ENCODE results near the gene MBTPS1.

MBTPS1 gene

DNA sequence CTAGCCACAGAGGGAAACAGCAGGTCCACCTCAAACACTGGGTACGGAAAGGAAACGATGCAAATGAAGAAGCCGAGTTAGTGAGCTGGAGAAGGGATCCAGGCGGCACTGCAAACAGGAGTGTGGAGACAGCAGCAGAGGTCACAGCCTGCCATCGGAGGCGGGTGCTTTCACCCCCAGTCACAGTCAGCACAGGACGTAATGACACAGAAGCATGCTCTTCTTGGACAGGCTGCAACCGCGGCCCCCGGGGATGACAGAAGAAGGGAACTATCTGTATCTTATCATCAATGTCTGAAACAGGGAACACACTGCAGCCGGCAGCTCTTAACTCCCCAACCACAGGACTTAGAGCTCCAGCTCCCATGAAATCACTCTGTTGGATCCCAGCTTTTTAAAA lies 58.1 kb downstream of the MBTPS1 start:
- peaks cover 11% of the 10 kb centered on the region; the same call in 1 of the 2 replicates for H3K36me3 ChIP-seq (ENCODE audit: insufficient read depth)
- no peak overlapping the region for H3K4me3 ChIP-seq (IDR thresholded peaks at IDR 0.05; ENCODE audit: insufficient read depth, low read depth, low read length)
- H3K27me3 ChIP-seq (ENCODE audit: insufficient read depth, low read depth): no peaks in the 10 kb centered on the region
- no peaks in the 10 kb centered on the region for H4K20me1 ChIP-seq (ENCODE audit: insufficient read depth)
- H2AFZ ChIP-seq (ENCODE audit: low read depth): no peak overlapping the region
- no peaks in the 10 kb centered on the region for H3K79me2 ChIP-seq (ENCODE audit: insufficient read depth, low read depth)
- H3K4me2 ChIP-seq: no peak overlapping the region
- no peak overlapping the region for H3K27ac ChIP-seq
- TF ChIP-seq, protein P1, sequence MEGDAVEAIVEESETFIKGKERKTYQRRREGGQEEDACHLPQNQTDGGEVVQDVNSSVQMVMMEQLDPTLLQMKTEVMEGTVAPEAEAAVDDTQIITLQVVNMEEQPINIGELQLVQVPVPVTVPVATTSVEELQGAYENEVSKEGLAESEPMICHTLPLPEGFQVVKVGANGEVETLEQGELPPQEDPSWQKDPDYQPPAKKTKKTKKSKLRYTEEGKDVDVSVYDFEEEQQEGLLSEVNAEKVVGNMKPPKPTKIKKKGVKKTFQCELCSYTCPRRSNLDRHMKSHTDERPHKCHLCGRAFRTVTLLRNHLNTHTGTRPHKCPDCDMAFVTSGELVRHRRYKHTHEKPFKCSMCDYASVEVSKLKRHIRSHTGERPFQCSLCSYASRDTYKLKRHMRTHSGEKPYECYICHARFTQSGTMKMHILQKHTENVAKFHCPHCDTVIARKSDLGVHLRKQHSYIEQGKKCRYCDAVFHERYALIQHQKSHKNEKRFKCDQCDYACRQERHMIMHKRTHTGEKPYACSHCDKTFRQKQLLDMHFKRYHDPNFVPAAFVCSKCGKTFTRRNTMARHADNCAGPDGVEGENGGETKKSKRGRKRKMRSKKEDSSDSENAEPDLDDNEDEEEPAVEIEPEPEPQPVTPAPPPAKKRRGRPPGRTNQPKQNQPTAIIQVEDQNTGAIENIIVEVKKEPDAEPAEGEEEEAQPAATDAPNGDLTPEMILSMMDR (conservative IDR thresholded peaks at IDR 0.05; ENCODE audit: low read depth, low read length): no peak
- H3K9ac ChIP-seq: no peak overlapping the region
- no peaks in the 10 kb centered on the region for H3K4me1 ChIP-seq (ENCODE audit: low read depth, poor library complexity, severe bottlenecking)

DNA sequence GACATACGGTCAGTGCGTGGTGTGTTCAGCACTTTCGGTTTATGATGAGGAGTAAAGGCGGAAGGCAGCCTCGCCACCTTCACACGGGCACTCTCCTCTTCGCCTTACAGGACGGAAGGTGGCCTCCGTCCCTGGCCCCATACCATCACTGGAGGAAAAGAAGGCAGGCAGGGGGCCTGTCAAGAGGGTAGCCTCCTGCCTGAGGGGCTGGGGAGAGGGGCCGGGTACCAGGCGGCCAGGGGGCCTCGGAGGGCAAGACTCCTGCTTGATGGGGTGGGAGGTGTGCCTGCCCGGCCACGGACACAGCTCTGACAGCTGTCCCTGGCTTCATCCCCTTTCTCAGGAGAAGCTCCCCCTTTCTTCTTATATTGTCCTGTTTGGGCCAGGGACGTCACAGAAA lies 58.5 kb downstream of the MBTPS1 start:
- H3K36me3 ChIP-seq (ENCODE audit: insufficient read depth): peaks cover 7% of the 10 kb centered on the region; the same call in 1 of the 2 replicates
- H3K27me3 ChIP-seq (ENCODE audit: insufficient read depth, low read depth): no peaks in the 10 kb centered on the region
- no peaks in the 10 kb centered on the region for H4K20me1 ChIP-seq (ENCODE audit: insufficient read depth)

DNA sequence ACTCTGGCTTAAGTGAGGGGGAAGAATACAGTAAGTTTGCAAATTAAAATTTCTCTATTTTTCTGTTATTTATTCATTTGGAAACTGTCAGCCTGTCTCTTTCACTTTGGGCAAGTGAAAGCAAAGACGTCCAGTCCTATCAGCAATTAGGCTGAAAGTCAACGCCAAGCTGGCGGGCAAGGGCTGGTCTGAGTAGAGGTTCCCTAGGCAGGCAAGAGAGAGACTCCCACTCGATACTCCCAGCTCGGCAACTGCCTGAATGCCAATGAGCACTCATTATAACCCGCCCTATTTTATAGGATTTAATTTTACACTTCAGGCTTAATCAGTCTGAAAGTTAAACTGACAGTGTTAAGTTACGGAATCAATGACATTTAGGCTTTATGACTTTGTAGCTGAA lies 59.8 kb downstream of the MBTPS1 start:
- H3K9ac ChIP-seq: no peak overlapping the region
- no peak overlapping the region for H3K4me3 ChIP-seq (IDR thresholded peaks at IDR 0.05; ENCODE audit: insufficient read depth, low read depth, low read length)
- H3K4me1 ChIP-seq (ENCODE audit: low read depth, poor library complexity, severe bottlenecking): no peaks in the 10 kb centered on the region
- TF ChIP-seq, protein P1 (conservative IDR thresholded peaks at IDR 0.05; ENCODE audit: low read depth, low read length): no peak
- H3K4me2 ChIP-seq: no peak overlapping the region
- H3K27ac ChIP-seq: no peak overlapping the region
- H3K27me3 ChIP-seq (ENCODE audit: insufficient read depth, low read depth): no peaks in the 10 kb centered on the region
- peaks cover 5% of the 10 kb centered on the region; the same call in 1 of the 2 replicates for H3K36me3 ChIP-seq (ENCODE audit: insufficient read depth)
- no peak overlapping the region for H2AFZ ChIP-seq (ENCODE audit: low read depth)
- H4K20me1 ChIP-seq (ENCODE audit: insufficient read depth): no peaks in the 10 kb centered on the region
- H3K79me2 ChIP-seq (ENCODE audit: insufficient read depth, low read depth): no peaks in the 10 kb centered on the region

More for the DNA sequence above, 58.5 kb downstream of the MBTPS1 start:
- TF ChIP-seq, protein P1 (conservative IDR thresholded peaks at IDR 0.05; ENCODE audit: low read depth, low read length): no peak
- Histone ChIP-seq H3K4me1 (ENCODE audit: low read depth, poor library complexity, severe bottlenecking) (no peaks in the 10 kb centered on the region), H3K9ac (no peak overlapping the region), H3K4me3 (IDR thresholded peaks at IDR 0.05; ENCODE audit: insufficient read depth, low read depth, low read length) (no peak overlapping the region), H2AFZ (ENCODE audit: low read depth) (no peak overlapping the region), H3K27ac (no peak overlapping the region), H3K79me2 (ENCODE audit: insufficient read depth, low read depth) (no peaks in the 10 kb centered on the region), H3K4me2 (no peak overlapping the region)

DNA sequence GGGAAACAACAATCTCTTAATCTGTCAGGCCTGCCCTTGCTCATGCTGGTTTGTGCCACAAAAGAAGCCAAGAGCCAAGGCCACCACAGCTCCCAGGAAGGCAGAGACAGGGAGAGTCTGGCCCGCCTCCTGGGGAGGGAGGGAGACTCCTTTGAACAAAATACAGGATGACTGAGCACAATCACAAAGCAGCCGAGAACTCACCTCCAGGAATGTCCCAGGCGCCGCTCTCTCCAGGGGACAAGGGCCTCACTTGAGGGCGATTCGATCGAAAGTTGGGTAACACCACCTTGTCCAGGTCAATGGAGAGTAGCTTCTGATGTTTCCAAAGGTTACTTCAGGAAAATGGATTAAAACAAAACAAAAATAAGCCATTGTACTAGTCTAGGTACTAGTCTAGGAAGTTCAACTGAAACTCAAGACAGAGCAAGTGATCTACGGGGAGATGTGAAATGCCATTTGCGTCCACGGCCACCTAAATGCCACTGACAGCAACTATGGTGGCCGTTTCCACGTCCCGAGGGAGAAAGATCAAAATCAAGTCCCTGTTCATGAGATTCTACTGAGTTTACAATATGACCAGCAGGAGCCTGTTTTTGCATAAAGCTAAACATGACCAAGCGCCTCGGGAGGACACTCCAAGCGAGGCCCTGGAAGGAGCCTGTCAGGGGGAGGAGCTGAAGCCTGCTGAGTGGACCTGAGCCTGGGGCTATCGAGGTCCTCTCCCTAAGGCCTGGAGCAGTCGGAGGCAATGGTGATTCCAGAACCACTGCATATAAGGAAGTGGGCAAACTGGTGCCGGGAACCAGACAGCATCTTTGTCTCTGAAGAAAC lies 60.7 kb downstream of the MBTPS1 start:
- TF ChIP-seq, protein P1 (conservative IDR thresholded peaks at IDR 0.05; ENCODE audit: low read depth, low read length): no peak
- Histone ChIP-seq H2AFZ (ENCODE audit: low read depth) (no peak overlapping the region), H3K9ac (no peak overlapping the region), H3K4me3 (IDR thresholded peaks at IDR 0.05; ENCODE audit: insufficient read depth, low read depth, low read length) (no peak overlapping the region), H3K36me3 (ENCODE audit: insufficient read depth) (peaks cover 3% of the 10 kb centered on the region; the same call in 1 of the 2 replicates), H3K4me2 (no peak overlapping the region), H3K79me2 (ENCODE audit: insufficient read depth, low read depth) (no peaks in the 10 kb centered on the region), H4K20me1 (ENCODE audit: insufficient read depth) (no peaks in the 10 kb centered on the region), H3K4me1 (ENCODE audit: low read depth, poor library complexity, severe bottlenecking) (no peaks in the 10 kb centered on the region), H3K27ac (no peak overlapping the region), H3K27me3 (ENCODE audit: insufficient read depth, low read depth) (no peaks in the 10 kb centered on the region)

All from KMS-11 (cell line).